Measurements from ENCODE around the gene RAB3IL1.
A peak's percentile ranks its signal among the peaks of the same experiment; 100 is the strongest.

RAB3IL1 gene

DNA sequence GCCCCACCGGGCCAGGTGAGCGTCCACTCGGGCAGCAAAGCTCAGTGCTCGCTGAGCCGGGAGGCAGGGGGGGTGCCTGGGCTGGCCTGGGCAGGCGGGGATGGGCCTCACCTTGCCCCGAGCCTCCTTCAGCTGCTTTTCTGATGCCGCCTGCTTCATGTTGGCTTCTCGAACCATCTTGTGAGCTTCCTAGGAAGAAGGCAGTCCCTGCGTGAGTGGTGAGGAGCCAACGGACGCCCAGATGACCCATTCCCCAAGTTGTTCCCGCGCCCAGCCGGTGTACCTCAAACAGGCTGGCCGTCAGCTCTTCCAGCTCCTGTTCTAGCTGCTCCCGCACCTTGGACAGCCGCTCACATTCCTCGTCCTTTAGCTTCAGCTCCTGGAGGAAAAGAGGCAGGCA lies 10.1 kb downstream of the RAB3IL1 start:
- FAIRE-seq = no peak
- DNase-seq (ENCODE audit: insufficient read length, low spot score) = no peak

GRCh38 chr11:61906522-61906909 lies 10.8 kb downstream of the RAB3IL1 start:
- FAIRE-seq = no peak

DNA sequence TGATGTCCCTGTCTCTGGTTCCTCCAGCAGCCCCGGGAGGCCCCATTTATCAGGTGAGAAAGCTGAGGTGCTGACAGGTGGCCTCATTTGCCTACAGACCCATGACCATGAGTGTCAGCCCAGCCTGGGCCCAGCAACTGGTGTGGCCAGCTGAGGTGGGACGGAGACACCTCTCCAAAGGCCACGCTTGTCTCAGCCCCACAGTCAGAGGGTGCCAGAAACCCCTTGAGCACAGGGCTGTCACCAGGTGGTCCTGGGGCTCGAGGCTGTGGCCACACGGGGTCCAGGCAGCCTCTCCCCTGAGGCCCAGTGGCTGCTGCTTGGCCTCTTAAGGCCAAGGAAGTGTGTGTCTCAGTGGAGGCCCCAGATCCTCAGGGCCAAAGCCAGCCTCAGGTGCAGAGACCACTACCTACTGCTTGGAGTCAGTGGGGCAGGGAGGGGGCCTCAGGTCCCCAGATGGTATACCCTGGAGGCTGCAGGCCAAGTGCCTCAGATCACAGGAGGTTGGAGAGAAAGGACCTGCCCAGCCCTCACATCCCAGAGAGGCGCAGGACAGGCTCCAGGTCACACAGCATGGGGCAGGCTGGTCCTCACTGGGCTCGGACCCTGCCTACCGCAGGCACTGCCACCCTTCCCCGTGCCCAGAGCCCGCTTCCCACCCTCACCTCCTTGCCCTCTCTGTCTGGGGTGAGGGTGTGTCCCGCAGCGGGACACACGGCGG lies 11.4 kb downstream of the RAB3IL1 start:
- FAIRE-seq = no peak
- no peak for DNase-seq (ENCODE audit: insufficient read length, low spot score)

More at GRCh38 chr11:61906522-61906909, 10.8 kb downstream of the RAB3IL1 start:
- DNase-seq (ENCODE audit: insufficient read length, low spot score) = no peak

- DNase-seq (ENCODE audit: insufficient read length, low spot score) = no peak
- FAIRE-seq = no peak
Observed at GRCh38 chr11:61905067-61905696, 12.2 kb downstream of the RAB3IL1 start.

- FAIRE-seq (no peak), DNase-seq (ENCODE audit: insufficient read length, low spot score) (no peak)
Observed at GRCh38 chr11:61904539-61905048, 12.8 kb downstream of the RAB3IL1 start.

DNA sequence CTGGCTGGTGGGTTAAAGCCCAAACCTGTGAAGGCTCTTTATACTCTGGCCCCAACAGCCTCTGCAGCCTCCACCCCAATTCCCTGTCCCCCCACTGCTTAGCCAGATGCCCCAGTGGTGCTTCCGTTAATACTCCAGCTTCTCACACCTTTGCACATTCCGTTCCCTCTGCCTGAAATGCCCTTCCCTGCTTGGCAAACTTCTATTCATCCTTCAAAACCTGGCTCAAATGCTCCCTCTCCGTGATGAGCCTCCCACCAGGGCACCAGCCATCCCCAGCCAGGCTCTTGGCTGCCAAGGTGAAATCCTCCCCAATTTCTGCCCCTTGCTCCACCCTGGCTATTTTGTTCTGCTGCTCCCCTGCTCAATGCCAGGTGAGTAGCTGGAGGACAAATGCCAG lies 13.5 kb downstream of the RAB3IL1 start:
- FAIRE-seq (no peak), DNase-seq (ENCODE audit: insufficient read length, low spot score) (no peak)

- no peak for DNase-seq (ENCODE audit: insufficient read length, low spot score)
- no peak for FAIRE-seq
Observed at GRCh38 chr11:61902313-61902712, 15.1 kb downstream of the RAB3IL1 start.

DNA sequence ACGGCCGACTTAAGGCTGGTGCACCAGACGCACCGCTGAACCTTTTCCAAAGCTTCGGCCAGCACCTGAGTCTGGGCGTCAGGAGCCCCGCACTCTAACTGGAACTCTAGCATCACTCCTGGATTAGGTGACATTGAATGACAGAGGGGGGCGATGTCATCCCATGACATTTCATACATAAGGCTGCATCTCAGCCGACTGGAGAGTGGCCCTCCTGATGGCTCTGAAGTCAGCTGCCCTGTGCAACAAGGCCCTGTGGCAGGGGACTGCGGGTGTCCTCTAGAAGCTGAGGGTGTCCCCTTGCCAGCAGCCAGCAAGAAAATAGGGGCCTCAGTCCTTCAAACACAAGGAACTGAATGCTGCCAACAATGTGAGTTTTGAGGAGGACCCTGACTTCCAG lies 16.0 kb downstream of the RAB3IL1 start:
- FAIRE-seq (no peak), DNase-seq (ENCODE audit: insufficient read length, low spot score) (no peak)

GRCh38 chr11:61900251-61900650 lies 17.1 kb downstream of the RAB3IL1 start:
- DNase-seq (ENCODE audit: insufficient read length, low spot score) = no peak
- no peak for FAIRE-seq

DNA sequence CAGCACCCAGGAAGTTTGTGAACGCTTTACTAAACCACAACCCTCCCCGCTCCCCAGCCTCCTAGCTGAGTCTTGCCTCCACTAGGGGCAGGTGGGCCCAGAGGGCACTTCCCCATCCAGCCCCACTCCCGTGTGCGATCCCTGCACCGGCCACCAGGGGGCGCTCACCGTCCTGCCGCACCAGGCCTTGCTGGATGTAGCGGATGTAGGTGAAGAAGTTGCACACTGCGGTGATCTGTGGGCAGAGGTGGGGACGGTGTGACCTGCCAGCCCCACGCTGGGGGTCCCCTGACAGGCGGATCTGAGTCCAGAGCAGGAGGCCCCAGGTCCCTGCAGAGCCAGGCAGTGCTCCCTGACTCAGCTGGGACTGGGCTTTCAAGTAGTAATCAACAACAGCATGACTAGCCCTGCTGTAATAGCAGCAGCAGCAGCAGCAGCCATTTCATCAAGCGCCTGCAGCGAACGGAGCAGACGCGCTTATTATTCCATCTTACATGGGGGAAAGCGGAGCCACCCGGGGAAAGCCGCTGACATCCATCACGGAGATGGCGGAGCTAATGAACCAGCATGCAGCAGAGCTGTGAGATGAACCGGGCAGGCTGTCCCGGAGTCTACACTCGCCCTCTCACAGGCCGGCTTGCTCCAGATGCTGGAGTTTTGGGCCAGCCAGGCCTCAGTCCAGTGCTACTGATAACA lies 18.1 kb downstream of the RAB3IL1 start:
- FAIRE-seq (peak; percentile 91), DNase-seq (ENCODE audit: insufficient read length, low spot score) (peak; percentile 98)

DNA sequence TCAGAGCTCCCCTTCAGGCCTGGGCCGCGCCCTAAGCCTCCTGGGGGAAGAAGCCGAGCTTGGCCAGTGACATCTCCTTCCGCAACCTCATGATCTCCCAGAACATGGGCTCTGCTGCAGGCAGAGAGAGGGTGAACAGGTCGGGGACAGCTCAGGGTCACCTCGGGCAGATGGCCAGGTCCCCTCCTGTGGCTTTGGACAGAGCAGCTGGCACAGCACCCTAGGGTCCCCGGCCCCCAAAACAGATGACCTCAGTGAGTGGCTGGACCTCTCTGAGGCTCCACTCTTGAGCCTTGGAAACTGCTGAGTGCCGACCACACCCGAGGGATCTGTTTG lies 19.2 kb downstream of the RAB3IL1 start:
- FAIRE-seq (no peak), DNase-seq (ENCODE audit: insufficient read length, low spot score) (no peak)

GRCh38 chr11:61897387-61898246 lies 19.7 kb downstream of the RAB3IL1 start:
- peak; percentile 70 for FAIRE-seq
- DNase-seq (ENCODE audit: insufficient read length, low spot score) = peak; percentile 93

GRCh38 chr11:61896665-61897386 lies 20.5 kb downstream of the RAB3IL1 start:
- FAIRE-seq = no peak

DNA sequence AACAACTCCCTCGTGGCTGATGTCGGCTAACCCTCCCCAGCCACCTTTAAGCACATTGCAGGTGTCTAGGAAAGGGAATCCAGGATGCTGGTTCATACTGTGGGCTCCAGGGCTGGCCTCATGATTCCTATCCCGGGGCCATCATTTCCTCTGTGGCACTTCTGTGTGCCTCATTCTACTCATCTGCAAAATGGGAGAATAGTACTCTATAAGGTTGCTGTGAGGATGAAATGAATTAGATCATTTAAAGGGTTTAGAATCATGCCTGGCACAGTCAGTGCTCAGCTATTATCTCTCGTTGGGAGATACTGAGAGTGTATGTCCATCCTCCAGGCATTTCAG lies 21.7 kb downstream of the RAB3IL1 start:
- FAIRE-seq (no peak), DNase-seq (ENCODE audit: insufficient read length, low spot score) (no peak)

More at GRCh38 chr11:61896665-61897386, 20.5 kb downstream of the RAB3IL1 start:
- DNase-seq (ENCODE audit: insufficient read length, low spot score) = no peak

GRCh38 chr11:61895046-61895717 lies 22.2 kb downstream of the RAB3IL1 start:
- DNase-seq (ENCODE audit: insufficient read length, low spot score) (no peak), FAIRE-seq (no peak)

DNA sequence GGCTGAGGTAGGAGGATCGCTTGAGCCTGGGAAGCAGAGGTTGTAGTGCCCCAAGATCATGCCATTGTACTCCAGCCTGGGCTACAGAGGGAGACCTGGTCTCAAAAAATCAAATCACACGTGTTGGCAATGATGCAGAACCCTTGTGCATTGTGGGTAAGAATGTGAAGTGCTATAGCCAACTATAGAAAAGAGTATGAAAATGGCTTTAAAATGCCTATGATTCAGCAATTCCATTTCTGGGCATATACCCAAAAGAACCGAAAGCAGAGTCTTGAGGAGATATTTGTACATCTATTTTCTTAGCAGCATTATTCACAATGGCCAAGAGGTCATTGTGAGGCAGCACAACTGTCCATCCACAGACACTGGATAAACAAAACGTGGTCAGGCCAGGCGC lies 23.4 kb downstream of the RAB3IL1 start:
- no peak for FAIRE-seq
- DNase-seq (ENCODE audit: insufficient read length, low spot score) = no peak

GRCh38 chr11:61892085-61892370 lies 25.3 kb downstream of the RAB3IL1 start:
- FAIRE-seq (peak; percentile 67), DNase-seq (ENCODE audit: insufficient read length, low spot score) (no peak)

DNA sequence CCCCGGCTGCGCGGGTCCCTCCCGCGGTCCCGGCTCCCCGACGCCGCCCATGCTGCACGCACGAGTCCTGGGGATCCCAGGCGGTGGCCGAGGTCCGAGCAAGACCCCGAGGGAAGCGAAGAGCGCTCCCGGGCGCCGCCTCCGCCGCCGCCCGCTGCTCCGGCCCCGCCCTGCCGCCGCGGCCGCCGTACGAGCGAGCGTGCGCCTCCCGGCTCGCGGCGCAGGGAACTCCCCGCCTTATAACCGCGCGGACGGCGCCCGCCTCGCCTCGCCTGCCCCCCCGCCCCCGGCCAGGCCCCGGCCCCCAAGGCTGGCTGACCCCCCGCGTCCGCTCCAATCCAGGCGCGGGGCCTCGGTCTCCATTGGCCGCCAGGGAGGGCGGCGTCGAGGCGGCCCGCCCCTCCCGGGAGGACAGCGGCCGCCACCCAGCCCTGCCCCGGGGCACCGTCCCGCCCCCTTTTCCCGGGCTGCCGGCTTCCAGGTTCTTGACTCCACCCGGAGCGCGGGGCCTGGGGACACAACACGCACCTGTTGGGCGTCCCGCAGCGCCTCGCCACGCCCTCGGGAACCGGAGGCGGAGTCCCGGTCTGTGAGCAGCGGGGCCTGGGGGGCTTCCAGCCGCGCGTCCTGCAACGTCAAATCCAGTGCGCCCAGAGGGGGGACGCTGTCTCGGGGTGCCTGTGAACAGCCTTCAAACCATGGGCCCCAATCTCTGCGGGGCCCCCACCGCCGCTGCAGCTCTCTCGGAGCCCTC lies 25.9 kb downstream of the RAB3IL1 start, which contains the start of gene FADS3:
Gene FADS3, minus strand, starts transcription at position 215 of the 754 bp plus-strand sequence. Its CDS starts 164 bp downstream, at position 51.
- FAIRE-seq = no peak

More for the DNA sequence above, 25.9 kb downstream of the RAB3IL1 start, which contains the start of gene FADS3:
- peak; percentile 55 for DNase-seq (ENCODE audit: insufficient read length, low spot score)
